ENCODE results near the gene PTPRM.

Gene PTPRM

GRCh38 chr18:7924616-7925015 lies 357.5 kb downstream of the PTPRM start:
- H4K20me1 ChIP-seq (ENCODE audit: insufficient read depth), result no peaks in the 10 kb centered on the region
- H3K4me3 ChIP-seq (IDR thresholded peaks at IDR 0.05; ENCODE audit: insufficient read depth, low read depth, low read length), result no peak overlapping the region
- no peak overlapping the region for H2AFZ ChIP-seq (ENCODE audit: low read depth)
- no peaks in the 10 kb centered on the region for H3K4me1 ChIP-seq (ENCODE audit: low read depth, poor library complexity, severe bottlenecking)
- H3K27ac ChIP-seq, result no peak overlapping the region
- no peaks in the 10 kb centered on the region for H3K27me3 ChIP-seq (ENCODE audit: insufficient read depth, low read depth)
- no peaks in the 10 kb centered on the region for H3K79me2 ChIP-seq (ENCODE audit: insufficient read depth, low read depth)
- TF ChIP-seq CTCF (conservative IDR thresholded peaks at IDR 0.05; ENCODE audit: low read depth, low read length), result no peak
- no peaks in the 10 kb centered on the region for H3K36me3 ChIP-seq (ENCODE audit: insufficient read depth)
- no peak overlapping the region for H3K4me2 ChIP-seq
- no peak overlapping the region for H3K9ac ChIP-seq

- Histone ChIP-seq H4K20me1 (ENCODE audit: insufficient read depth) (no peaks in the 10 kb centered on the region), H2AFZ (ENCODE audit: low read depth) (no peak overlapping the region), H3K27me3 (ENCODE audit: insufficient read depth, low read depth) (no peaks in the 10 kb centered on the region), H3K27ac (no peak overlapping the region), H3K79me2 (ENCODE audit: insufficient read depth, low read depth) (no peaks in the 10 kb centered on the region), H3K4me1 (ENCODE audit: low read depth, poor library complexity, severe bottlenecking) (no peaks in the 10 kb centered on the region), H3K36me3 (ENCODE audit: insufficient read depth) (no peaks in the 10 kb centered on the region), H3K4me3 (IDR thresholded peaks at IDR 0.05; ENCODE audit: insufficient read depth, low read depth, low read length) (no peak overlapping the region), H3K9ac (no peak overlapping the region), H3K4me2 (no peak overlapping the region)
- no peak for TF ChIP-seq CTCF (conservative IDR thresholded peaks at IDR 0.05; ENCODE audit: low read depth, low read length)
Measured at GRCh38 chr18:7926526-7926925, 359.4 kb downstream of the PTPRM start.

GRCh38 chr18:7927119-7927518 lies 360.0 kb downstream of the PTPRM start:
- H3K4me2 ChIP-seq, result no peak overlapping the region
- TF ChIP-seq CTCF (conservative IDR thresholded peaks at IDR 0.05; ENCODE audit: low read depth, low read length), result no peak
- no peaks in the 10 kb centered on the region for H3K4me1 ChIP-seq (ENCODE audit: low read depth, poor library complexity, severe bottlenecking)
- H3K9ac ChIP-seq, result no peak overlapping the region
- no peaks in the 10 kb centered on the region for H3K27me3 ChIP-seq (ENCODE audit: insufficient read depth, low read depth)
- no peaks in the 10 kb centered on the region for H3K36me3 ChIP-seq (ENCODE audit: insufficient read depth)
- no peak overlapping the region for H3K27ac ChIP-seq
- H3K4me3 ChIP-seq (IDR thresholded peaks at IDR 0.05; ENCODE audit: insufficient read depth, low read depth, low read length), result no peak overlapping the region
- no peak overlapping the region for H2AFZ ChIP-seq (ENCODE audit: low read depth)
- H3K79me2 ChIP-seq (ENCODE audit: insufficient read depth, low read depth), result no peaks in the 10 kb centered on the region
- no peaks in the 10 kb centered on the region for H4K20me1 ChIP-seq (ENCODE audit: insufficient read depth)

- Histone ChIP-seq H4K20me1 (ENCODE audit: insufficient read depth) (no peaks in the 10 kb centered on the region), H3K27ac (no peak overlapping the region), H3K36me3 (ENCODE audit: insufficient read depth) (no peaks in the 10 kb centered on the region)
Measured at GRCh38 chr18:7931763-7932162, 364.6 kb downstream of the PTPRM start.

More at GRCh38 chr18:7931763-7932162, 364.6 kb downstream of the PTPRM start:
- TF ChIP-seq CTCF (conservative IDR thresholded peaks at IDR 0.05; ENCODE audit: low read depth, low read length), result no peak
- Histone ChIP-seq H3K9ac (no peak overlapping the region), H3K4me3 (IDR thresholded peaks at IDR 0.05; ENCODE audit: insufficient read depth, low read depth, low read length) (no peak overlapping the region), H3K4me2 (no peak overlapping the region), H3K27me3 (ENCODE audit: insufficient read depth, low read depth) (no peaks in the 10 kb centered on the region), H2AFZ (ENCODE audit: low read depth) (no peak overlapping the region), H3K4me1 (ENCODE audit: low read depth, poor library complexity, severe bottlenecking) (no peaks in the 10 kb centered on the region), H3K79me2 (ENCODE audit: insufficient read depth, low read depth) (no peaks in the 10 kb centered on the region)

Data from KMS-11 (cell line).